NCI-H146 treated with DMSO at 0.1 percent for 48 hours (cell line): Measurements from ENCODE around the gene ADGRB2.

Source experiments
- DNase-seq: peaks from one replicate; lab custom pipeline; 2025; ENCODE audit not compliant: unreplicated experiment; lab: John Stamatoyannopoulos, UW

ADGRB2 gene

GRCh38 chr1:31765516-31765915 lies 1.4 kb upstream of the ADGRB2 start:
- DNase-seq: no peak

- DNase-seq: no peak
These were observed 914 bp upstream of the ADGRB2 start for GRCh38 chr1:31765041-31765467.

- no peak for DNase-seq
These were observed 349 bp downstream of the ADGRB2 start for GRCh38 chr1:31763671-31764311.

- peak; percentile 11 for DNase-seq
These were observed 1.1 kb downstream of the ADGRB2 start for GRCh38 chr1:31762726-31763670.

GRCh38 chr1:31762323-31762722 lies 1.8 kb downstream of the ADGRB2 start:
- no peak for DNase-seq

GRCh38 chr1:31761883-31762282 lies 2.3 kb downstream of the ADGRB2 start:
- no peak for DNase-seq

GRCh38 chr1:31760471-31761470 lies 3.4 kb downstream of the ADGRB2 start:
- peak; percentile 43 for DNase-seq

GRCh38 chr1:31759298-31760023 lies 4.7 kb downstream of the ADGRB2 start:
- DNase-seq: no peak

- DNase-seq: no peak
These were observed 5.3 kb downstream of the ADGRB2 start for GRCh38 chr1:31758823-31759222.

- no peak for DNase-seq
These were observed 6.2 kb downstream of the ADGRB2 start for GRCh38 chr1:31757989-31758388.

- no peak for DNase-seq
These were observed 6.9 kb downstream of the ADGRB2 start for GRCh38 chr1:31757204-31757679.

GRCh38 chr1:31756578-31756977 lies 7.6 kb downstream of the ADGRB2 start:
- no peak for DNase-seq

GRCh38 chr1:31755850-31756492 lies 8.2 kb downstream of the ADGRB2 start:
- DNase-seq: no peak

- no peak for DNase-seq
These were observed 8.9 kb downstream of the ADGRB2 start for GRCh38 chr1:31755197-31755611.

- DNase-seq: no peak
These were observed 9.7 kb downstream of the ADGRB2 start for GRCh38 chr1:31754397-31754796.

- no peak for DNase-seq
These were observed 10.3 kb downstream of the ADGRB2 start for GRCh38 chr1:31753707-31754349.

- no peak for DNase-seq
These were observed 11.1 kb downstream of the ADGRB2 start for GRCh38 chr1:31752952-31753475.

- DNase-seq: no peak
These were observed 11.9 kb downstream of the ADGRB2 start for GRCh38 chr1:31752258-31752657.

GRCh38 chr1:31751822-31752241 lies 12.3 kb downstream of the ADGRB2 start:
- no peak for DNase-seq
